HG02759 (cell line): ENCODE measurements around the gene PDE6A.
"Not testable (repeated sequence)": the region's sequence is repeated elsewhere in the genome, so short reads cannot be mapped to it uniquely, and the experiment has no call there.

Experiments
- ATAC-seq: cut with Tn5 transposase; IDR thresholded peaks from one replicate; pipeline ENCODE4 v1.9.1; 2021; ENCODE audit warnings: mild to moderate bottlenecking, moderate library complexity; ENCODE audit not compliant: unreplicated experiment

The PDE6A gene

DNA sequence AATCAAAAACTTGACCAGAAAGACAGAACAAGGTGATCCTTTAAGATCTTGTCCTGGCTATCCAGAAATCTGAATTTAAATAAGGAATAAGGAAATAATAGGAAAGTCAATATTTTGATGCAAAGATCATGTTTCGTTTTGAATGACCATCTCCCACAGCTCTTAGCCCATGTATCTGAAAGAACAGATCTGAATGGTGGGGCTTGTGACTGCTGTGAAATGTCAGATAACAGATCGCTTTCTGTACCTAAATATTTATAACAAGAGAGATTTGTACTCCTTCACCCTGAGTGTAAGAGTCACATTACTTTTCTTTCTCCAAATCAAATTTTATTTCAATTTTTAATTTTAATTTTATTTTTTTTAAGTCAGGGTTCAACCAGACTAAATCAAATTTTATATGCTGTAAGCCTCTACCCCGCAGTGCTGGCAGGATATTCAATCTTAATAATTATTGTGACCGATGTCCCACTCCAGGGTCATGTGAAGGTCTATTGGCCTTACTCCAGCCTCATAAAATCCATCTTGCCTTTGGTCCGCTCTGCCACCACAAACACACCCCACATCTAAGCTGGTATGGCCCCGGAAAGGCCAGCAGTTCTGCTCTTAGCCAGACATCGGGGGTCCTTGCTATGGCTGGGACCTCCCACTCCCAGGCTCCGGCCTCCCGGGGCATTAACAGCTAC lies 9.0 kb upstream of the PDE6A start:
- ATAC-seq: no peak

- ATAC-seq: no peak
Observed at GRCh38 chr5:149951138-149951749, 6.7 kb upstream of the PDE6A start.

DNA sequence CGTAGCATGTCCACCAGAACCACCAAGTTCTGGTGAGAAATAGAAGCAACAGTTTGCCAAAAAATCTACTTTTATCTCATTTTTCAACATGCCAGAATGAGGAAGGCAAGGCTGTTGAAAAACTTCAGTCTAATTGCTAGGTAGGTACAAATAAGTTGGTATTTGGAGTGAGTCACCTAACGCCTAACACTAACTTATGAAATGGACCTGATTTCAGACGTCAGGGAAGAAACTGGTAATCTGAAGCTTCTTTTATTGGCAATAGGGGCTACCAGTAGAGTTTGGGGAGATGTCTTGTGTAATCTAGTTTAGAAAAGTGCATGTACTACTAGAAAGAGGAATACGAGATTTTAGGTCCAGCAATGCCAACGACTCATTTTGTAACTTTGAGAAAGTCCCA lies 4.4 kb upstream of the PDE6A start:
- no peak for ATAC-seq

- ATAC-seq: no peak
Observed at GRCh38 chr5:149946118-149946517, 1.5 kb upstream of the PDE6A start.

- not testable (repeated sequence) for ATAC-seq
Observed at GRCh38 chr5:149943177-149943949, 1.2 kb downstream of the PDE6A start.

DNA sequence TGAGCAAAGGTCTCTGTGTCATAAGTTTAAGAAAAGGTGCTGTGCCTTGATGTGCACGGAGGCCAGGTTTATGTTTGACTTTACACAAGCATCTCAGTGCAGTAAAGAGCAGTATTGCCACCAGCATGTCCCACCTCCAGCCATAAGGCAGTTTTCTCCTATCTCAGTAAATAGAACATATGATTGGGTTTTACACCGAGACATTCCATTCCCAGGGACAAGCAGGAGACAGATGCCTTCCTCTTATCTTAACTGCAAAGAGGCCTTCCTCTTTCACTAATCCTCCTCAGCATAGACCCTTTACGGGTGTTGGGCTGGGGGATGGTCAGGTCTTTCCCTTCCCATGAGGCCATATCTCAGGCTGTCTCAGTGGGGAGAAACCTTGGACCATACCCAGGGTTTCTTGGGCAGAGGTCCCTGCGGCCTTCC lies 1.8 kb downstream of the PDE6A start:
- not testable (repeated sequence) for ATAC-seq

DNA sequence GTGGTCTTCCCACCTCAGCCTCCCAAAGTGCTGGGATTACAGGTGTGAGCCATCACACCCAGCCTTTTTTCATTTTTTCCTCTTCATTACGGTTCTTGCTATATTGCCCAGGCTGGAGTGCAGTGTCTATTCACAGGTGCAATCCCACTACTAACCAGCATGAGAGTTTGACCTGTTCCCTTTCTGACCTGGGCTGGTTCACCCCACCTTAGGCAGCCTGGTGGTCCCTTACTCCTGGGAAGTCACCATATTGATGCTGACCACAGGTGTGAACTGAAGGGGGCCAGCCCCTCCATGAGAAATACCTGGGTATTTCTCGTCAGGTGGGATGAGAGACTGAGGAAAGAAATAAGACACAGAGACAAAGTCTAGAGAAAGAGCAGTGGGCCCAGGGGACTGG lies 2.4 kb downstream of the PDE6A start:
- ATAC-seq: no peak

- no peak for ATAC-seq
Observed at GRCh38 chr5:149941795-149942194, 2.8 kb downstream of the PDE6A start.

GRCh38 chr5:149940941-149941644 lies 3.5 kb downstream of the PDE6A start:
- no peak for ATAC-seq

DNA sequence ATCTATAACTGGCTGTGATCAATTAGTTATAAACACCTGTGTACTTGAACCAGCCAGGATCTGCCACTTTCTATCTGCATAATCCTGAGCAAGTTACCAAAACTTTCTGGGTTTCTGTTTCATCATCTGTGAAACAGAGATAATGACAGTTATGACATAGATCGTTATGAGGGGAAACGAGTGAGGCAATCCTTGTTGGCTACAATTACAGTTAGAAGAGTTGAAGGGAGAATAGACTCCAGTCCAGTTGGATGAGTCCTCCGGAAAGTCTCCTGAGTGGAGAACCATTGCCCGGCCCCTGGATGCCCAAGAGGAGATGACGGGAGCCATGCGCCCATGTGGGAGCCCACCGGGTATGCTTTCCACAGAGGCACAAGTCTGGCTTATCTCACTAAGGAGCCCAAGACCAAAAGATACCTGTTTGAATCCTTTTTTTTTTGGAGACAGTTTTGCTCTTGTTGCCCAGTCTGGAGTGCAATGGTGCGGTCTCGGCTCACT lies 4.5 kb downstream of the PDE6A start:
- ATAC-seq: no peak

- no peak for ATAC-seq
Observed at GRCh38 chr5:149939546-149939945, 5.0 kb downstream of the PDE6A start.

DNA sequence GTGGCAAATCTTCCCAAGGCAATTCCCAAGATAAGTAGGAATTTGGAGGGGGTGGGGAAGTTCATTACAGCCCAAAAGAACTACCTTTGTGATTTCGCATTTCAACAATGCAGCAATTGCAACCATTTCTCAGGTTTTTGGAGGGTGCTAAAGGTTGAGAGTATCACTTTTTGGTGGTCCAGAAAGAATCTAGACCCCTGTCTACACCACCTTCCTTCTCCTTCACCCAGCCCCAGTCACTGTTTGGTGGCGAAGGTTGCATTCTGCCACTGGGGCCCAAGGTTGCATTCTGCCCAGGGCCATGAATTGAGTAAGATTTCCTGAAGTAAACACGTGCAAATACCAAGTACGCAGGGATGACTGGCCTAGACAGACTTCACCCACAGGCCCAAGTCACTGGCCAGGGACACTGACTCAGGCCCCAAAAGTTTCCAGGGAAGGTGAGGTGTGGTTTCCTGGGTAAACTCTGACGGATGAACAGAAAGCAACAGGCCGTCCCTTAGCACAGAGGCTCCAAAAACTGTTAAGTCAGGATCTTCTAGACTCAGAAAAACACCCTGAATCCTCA lies 5.7 kb downstream of the PDE6A start:
- no peak for ATAC-seq

DNA sequence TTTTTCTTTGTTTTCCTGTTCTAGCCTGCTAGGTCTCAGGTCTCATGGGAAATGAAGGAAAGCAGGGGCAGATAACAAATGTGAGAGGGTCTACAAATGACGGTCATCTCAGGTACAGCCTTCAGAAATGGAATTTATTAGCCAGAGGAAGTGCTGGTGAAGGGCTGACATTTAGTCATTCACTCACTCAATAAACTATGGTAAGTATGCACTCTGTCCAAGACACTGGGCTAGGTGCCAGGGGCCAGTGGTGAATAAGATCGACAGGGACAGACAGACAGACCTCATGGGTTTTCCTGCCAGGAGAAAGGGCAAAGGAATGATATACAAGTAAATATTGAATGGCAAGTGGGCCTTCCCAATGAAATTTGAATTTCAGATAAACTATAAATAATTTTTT lies 6.3 kb downstream of the PDE6A start:
- ATAC-seq: no peak

GRCh38 chr5:149937610-149938009 lies 7.0 kb downstream of the PDE6A start:
- no peak for ATAC-seq

GRCh38 chr5:149936700-149937091 lies 7.9 kb downstream of the PDE6A start:
- ATAC-seq: no peak

DNA sequence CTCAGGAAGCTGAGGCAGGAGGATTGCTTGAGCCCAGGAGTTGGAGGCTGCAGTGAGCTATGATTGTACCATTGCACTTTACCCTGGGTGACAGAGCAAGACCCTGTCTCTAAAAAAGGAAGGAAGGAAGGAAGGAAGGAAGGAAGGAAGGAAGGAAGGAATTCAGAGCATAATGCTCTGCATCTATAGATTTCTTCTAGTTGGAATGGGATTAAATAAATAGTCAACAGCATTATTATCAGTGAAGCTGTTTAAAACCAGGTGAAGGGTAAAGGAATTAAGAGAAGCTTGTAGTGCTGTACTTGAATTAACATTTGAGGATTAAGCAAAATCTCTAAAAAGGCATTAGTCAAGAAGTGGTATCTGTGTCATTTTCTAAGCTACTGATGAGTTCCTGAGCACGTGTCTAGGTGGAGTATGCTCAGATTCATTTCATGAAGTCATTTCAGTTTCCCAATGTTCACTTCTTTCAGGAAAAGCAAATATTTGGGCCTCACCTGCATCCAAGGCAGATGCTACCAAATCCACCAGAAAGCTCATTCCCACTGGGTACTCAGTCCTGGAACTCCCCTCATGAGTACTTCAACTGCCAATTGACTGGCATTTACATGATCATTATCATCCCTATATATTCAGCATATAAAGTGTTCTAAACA lies 8.4 kb downstream of the PDE6A start:
- ATAC-seq: no peak

DNA sequence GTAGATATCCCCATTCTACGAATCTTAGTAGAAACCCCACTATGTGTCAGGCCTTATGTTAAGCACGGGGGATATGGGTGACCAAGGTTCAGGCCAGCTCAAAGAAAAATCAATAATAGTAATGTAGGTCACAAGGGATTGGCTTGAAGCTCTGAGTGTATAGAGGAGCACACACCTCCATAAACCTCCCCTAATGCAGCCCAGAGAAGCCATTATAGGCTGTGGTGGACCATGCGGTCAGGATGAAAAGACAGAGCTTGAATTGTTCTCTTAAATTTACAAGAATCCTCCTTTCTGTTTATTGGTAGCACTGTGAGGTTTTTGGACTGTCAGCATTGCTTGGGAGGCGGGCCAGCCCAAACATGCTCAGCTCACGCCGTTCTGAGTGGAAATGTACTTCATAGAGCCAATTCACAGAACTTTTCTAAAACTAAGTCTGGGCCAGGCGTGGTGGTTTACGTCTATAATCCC lies 9.1 kb downstream of the PDE6A start:
- ATAC-seq: no peak

- ATAC-seq: no peak
Observed at GRCh38 chr5:149932445-149933350, 11.9 kb downstream of the PDE6A start.

DNA sequence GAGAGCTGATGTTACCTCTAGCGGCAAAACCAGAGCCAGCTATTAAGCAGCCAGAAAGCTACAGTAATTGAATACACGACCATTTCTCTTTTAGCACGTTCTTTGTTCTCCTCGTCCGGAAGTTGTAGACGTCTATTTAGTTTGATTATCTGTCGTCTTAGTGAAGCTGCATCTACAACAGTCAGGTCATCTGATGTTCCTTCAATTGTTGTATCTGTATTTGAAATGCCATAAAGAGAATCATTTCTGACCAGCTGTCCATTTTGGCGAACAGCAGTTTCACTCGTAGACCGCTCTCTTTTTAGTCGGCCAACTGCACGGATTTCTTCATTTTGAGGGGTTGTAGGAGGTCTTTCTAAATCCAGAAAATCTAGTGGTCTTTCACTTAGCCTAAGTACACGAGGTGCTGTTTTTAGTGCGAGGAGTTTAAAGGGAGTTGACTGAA lies 12.6 kb downstream of the PDE6A start:
- ATAC-seq: no peak
